SIG-M5 treated with dmso at 0.1 percent for 504 hours (cell line): ENCODE data around the gene RPS24.
"Not testable (repeated sequence)": the region's sequence is repeated elsewhere in the genome, so short reads cannot be mapped to it uniquely, and the experiment has no call there.

Source experiments
- DNase-seq: peaks from one replicate; lab custom pipeline; 2025; ENCODE audit not compliant: unreplicated experiment; lab: John Stamatoyannopoulos, UW

The RPS24 gene

DNA sequence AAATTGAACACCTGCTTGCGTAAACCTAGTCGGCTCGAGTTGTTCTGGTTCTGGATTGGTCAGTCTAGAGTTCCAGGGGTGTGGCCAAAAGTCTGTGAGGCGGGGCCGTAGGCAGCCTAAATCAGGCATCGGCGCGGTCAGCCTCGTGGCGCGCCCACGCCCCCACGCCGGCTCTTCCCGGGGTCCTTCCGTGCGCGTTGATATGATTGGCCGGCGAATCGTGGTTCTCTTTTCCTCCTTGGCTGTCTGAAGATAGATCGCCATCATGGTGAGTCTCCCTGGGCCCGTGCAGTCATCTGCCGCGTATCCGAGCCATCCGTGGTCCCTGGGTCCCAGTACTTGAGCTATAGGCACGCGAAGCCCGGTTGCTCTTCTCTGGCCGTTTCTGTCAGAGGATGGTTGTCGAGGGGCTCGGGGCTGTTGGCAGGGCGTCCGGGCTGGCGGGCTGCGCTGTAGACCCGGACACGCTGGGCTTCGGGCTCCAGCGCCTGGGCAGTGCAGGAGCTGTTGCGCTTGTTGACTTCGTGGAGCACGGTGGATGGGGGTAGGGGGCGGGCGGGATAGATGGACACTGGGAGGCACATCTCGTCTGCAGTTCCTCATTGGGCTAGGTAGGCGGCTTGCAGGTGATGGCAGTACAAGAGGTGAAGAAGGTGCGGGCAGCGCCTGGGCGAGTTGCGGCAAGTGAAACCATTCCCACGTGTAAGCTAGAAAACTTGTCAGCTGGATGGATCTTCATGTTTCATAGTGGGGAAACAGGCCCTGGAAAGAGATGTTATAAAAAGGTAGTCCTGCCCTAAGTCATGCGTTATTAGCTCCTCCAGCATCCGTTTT is at the start of gene RPS24:
Gene RPS24 (plus strand): TSS at position 227 of the 834 bp plus-strand sequence. CDS start 39 bp downstream, at position 266.
- DNase-seq = peak; percentile 97

DNA sequence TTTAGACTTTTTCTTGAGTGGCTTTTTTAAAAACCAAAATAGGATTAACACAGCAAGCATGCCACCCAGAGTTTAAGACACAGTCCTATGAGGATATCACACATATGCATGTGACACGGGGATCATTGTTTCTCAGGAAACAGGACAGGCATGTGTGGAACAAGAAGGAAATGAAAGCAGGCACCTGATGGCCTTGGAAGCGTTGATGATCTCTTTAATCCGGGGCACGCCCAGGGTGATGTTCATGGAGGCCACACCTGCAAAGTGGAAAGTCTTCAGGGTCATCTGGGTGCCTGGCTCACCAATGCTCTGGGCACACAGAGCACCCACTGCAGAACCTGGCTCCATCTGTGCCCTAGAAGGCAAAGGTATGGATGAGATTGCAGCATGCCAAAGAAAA is 48.7 kb upstream of the RPS24 start:
- DNase-seq = no peak

DNA sequence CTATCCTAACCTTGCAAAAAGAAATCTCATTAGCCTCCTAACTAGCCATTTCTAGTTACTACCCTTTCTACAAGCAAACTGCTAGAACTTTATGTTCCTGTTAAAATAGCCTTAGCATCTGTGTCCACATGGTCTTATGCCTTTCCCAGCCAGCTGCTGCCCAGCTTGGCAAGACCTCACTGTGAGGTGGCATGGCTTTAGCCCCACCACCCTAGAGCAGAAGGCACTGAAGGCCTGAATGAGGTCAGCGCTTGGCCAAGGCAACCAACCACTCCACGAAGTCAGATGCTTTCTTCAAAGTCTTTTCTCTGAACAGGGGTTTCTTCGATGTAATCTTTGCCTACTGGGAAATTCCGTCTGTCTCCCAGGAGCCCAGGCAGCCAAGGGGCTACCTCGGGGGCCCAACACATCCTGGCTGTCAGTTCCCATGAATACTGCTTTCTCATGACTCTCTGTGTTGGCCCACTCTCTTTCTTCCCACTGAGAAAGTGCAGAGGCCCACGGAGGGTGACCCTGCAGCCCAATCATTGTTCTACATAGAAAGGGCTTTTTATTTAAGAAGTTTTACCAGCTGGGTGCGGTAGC is 45.9 kb upstream of the RPS24 start:
- no peak for DNase-seq

DNA sequence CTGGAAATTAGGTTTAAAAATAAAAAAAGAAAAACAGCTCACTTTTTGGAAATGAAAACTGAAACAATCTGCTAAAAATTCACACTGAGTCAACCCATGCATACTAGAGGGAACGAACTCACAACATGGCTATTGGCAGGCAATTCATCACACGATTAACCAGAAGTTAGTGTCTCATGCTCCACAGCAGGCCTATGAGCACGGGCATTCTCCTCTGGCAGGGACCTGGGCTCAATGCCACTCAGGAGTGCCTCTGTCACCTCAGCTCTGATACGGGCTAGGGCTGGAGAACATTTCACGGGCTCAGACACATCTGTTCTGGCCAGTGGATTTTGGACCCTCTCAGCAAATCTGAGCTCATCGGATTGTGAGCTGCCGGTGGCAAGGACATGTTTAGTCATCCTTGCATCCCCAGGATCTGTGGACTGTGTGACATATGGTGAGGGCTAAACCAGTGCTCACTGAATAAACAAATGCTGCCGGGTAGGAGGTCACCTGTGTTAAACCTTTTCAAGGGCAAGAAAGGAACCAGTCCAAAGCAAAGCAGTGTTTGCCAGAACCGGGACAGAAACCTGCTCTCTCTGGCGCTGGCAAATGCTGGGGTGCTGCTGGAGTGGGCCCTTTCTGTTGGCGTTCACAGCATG is 44.5 kb upstream of the RPS24 start:
- DNase-seq = no peak

DNA sequence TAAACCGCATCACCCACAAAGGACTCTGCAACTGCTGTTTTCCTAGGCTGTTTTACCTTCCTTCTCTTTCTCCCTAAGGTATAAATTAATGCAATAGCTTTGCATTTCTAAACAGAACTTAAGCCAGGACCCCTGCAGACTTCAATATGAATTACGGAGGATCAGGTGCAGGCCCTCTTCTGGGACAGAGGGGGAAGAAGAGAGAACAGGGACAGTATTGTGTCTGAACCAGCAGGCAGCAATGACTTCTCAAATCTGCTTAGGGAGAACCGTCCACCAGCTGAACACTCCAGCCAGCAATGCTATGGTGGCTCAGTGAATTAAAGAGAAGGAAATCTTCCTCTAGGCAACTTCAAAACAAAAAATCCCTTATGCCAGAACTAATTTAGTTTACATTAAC is 40.0 kb upstream of the RPS24 start:
- no peak for DNase-seq

DNA sequence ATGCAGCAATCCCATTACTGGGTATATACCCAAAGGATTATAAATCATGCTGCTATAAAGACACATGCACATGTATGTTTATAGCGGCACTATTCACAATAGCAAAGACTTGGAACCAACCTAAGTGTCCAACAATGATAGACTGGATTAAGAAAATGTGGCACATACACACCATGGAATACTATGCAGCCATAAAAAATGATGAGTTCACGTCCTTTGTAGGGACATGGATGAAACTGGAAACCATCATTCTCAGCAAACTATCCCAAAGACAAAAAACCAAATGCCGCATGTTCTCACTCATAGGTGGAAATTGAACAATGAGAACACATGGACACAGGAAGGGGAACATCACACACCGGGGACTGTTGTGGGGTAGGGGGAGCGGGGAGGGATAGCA is 34.9 kb upstream of the RPS24 start:
- DNase-seq = not testable (repeated sequence)

DNA sequence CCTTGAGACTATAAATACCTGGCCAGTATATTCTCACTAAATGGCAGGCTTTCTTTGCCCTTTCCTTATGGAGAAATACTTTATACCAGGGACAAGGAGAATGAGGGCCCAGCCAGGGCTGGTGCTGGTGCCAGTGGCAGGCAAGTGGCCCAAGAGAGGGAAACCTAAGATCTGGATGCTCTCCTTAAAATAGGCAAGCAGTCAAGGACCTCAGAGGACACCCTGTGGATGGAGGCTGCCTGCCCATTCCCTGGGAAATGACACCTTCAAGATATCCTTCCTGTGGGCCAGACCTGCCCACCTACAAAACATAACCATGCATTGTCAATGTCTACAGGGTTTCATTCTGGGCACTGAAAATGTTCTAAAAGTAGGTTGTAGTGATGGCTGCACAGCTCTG is 33.5 kb upstream of the RPS24 start:
- no peak for DNase-seq

DNA sequence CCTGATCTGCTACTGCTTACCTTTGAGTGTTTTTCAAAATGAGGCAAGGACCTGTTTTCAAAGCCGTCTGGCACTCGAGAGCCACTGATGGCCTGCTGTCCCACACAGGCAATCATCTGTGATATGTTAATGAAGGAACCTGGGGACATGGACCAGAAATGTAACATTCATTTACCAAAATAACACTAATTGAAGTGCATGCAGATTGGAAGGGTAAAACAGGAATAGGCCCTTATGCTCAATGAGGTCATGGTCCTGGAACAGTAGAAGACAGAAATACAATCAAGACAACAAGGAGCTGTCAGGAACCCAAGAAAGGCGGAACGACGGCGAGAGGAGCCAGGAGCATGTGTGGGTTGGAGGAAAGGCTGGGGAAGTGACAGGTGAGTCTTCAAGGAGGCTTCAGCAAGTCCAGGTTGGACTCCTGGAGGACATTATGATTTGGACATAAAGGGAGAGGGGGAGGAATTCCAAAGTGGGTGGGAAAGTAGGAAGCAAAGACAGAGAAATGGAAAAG is 32.6 kb upstream of the RPS24 start:
- no peak for DNase-seq

DNA sequence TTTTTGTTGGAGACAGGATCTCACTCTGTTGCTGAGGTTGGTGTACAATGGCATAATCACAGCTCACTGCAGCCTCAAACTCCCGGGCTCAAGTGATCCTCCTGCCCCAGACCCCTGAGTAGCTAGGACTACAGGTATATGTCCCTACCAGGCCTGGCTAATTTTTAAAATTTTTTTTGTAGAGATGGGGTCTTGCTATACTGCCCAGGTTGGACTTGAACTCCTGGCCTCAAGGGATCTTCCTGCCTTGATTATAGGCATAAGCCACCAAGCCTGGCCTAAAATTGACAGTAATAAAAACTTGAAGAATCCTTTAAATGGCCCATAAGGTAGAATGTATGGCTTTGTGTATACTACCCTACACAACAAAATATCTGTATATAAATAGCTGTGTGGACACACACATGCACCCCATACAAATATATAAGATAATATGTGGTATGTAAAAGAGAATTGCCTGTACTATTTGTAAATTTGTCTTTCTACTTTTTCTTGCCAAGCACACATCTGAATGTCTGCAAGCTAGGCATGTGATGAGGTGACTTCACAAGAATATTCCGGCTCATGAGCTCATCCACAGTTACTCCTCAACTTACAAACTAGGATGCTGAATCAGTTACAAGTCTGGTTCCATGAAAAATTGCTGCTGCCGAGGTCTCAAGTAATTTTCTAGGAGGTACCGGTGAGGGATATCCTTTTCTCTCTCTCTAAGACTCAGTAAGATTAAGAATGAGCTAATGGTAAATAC is 30.9 kb upstream of the RPS24 start:
- no peak for DNase-seq

DNA sequence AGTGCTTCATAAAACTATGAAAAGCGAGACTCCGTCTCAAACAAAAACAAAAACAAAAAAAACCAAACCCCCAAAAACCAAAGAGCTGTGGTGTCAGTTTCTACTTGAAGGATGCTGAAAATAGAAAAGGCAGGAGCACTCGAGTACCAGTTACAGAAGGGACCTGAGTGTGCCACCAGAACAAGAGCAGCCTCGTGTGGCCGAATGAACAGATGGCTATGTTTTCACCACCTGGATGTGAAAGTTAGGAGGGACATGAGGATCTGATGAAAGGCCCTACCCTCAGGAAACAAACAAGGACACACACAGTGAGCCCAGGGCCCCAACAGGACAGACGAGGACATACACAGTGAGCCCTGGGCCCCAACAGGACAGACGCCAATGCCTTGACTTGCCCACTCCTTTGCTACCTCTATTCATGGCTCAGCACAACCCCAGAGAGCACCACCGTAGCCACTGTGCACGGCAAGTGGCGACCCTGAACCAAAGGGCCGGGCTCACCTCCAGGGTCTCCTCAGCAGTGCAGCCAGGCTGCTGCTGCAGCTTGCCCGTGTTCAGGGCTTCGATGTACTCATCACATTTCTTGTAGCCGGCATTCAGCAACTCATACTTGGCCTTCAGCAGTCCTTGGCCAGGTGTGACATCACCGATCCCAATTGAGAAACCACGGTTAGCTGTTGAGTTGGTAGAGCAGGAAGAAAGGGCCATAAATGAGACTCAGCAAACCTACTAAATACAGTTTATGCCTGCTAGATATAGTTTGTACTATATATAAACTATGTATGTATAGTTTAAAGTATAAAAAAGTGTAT is 29.2 kb upstream of the RPS24 start:
- no peak for DNase-seq

DNA sequence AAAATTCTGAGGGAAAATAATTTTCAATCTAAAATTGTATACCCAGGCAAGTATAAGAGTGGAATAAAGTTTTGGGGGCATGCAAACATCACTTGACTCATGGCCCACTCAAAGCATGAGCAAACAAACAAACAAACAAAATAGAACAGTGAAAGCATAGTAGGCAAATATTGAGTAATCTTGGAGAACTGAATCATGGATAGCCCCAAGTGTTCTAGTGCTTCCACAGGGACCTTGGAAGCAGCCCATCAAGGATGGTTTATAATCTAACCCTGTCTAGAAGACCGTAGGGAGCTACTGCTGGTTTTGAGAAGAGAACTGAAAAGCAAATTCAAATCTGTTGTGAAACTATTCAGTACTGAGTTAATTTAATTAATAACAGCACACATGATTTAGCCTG is 26.5 kb upstream of the RPS24 start:
- no peak for DNase-seq

DNA sequence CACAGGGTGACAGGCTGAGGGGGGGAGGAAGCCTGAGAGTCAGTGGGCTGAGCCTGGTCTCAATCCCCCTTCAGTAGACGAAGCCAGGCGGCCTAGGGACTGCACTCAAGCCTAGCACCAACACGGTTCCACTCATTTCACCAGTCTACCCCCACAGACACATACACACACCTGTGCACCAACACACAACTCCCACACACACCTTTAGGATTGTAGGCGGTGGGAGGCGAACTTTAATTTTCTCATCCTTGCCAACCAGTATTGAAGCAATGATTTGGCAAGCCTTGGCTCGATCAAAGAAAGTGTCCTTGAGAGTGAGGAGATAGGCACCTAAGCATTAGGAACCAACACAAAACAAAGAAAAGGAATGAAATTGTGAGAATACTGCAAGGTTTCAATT is 24.0 kb upstream of the RPS24 start:
- no peak for DNase-seq

DNA sequence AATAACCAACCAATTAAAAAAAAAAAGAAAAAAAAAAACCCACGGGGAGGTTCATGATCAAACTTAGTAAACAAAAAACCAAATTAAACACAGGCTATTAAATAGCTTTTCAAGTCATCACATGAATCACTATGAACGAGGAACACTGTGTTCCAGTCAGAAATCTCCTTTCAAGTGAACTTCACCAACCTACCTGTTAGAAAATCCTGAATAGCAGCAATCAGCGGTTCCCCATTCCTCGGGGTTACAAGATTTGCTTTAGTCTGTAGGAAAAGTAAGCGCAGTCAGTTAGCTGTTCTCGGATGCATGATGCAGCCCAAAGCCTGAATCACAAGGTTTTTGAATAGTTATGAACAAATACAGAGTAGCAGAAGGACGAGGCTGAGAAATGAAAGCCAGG is 23.4 kb upstream of the RPS24 start:
- DNase-seq = no peak

DNA sequence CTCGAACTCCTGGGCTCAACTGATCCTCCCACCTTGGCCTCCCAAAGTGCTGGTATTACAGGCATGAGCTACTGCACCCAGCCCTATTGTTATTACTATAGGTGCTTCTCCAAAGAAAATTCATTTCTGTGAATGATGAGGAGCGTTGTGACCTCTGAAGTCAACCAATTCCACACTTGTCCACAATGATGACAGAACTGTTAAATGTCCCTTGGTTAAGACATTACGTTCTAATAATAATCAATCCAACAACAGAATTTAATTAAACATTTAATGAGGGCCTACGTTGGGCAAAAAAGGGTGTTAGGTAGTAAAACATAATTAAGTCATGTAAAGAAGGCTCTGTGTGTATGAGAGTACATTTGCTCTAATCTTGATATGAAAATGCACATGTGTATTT is 22.6 kb upstream of the RPS24 start:
- DNase-seq = no peak

DNA sequence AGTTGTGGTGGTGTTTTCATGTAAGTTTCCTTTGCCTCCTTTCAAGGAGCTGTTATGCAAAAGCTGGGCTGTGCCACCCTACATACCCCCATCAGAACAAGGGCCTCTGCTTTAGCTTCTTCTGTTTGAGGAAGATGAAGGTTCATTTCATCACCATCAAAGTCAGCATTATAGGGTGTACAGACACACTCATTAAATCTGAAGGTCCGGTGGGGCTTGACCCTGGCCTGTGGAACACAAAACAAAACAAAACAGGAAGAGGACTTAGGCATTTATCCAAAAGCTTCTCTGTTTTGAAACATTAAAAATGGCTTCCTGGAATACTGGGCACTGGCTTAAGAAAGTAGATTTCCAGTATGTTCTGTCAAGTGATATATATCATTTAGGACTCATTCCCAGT is 20.1 kb upstream of the RPS24 start:
- no peak for DNase-seq

DNA sequence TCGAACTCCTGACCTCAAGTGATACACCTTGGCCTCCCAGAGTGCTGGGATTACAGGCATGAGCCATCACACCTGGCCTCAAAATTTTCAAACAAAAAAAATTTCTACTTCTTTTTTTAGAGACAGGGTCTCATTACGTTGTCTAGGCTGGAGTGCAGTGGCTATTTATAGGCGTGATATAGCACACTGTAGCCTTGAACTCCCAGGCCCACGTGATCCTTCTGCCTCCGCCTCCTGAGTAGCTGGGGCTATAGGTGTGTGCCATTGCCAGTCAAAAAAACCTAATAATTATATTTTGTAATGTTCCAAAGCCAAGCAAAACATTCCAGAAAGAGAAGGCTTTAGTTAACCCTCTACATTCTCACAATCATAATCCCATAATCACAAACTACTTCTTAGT is 18.1 kb upstream of the RPS24 start:
- DNase-seq = no peak

DNA sequence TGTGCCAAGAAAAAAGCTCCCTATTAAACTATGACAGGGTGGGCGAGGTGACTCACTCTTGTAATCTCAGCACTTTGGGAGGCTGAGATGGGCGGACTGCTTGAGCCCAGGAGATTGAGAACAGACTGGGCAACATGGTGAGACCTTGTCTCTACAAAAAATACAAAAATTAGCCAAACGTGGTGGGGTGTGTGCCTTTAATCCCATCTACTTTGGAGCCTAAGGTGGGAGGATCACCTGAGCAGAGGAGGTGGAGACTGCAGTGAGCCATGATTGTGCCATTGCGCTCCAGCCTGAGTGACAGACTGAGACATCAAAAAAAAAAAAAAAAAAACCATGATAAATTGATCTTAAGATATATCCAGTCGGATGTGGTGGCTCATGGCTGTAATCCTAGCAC is 15.8 kb upstream of the RPS24 start:
- no peak for DNase-seq

DNA sequence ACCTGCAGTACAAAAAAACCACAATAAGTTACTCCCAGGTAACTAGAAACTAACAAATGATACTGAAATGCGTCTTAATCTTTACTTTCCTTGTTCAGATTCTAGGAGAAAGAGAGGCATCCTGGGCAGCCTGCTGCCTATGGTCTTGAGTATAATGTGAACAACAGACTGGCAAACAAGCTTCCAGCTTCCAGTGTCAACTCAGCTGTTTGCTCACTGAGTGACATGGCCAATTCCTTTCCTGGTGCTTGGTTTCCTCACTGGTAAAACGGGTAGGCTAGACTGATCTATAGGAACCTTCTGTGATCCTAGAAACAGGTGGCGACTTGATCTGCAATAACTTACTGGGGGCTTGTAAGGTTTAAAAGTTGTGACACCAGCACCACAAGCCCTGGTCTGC is 14.4 kb upstream of the RPS24 start:
- no peak for DNase-seq

DNA sequence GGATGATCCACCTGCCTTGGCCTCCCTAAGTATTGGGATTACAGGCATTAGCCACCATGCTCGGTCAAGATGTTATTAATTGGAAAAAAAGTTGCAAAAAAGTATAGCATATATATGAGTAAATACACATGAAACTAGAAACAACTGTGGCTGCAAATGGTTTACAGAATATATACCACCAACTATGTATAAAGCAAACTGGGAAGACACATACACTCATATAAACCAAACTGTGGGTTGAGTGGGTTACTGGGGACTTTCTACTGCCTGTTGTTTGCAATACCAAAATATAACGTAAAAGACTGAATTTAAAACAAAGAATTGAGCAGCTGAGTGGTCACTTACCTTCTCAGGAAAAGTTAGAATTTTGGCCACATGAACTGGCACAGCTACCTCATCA is 12.5 kb upstream of the RPS24 start:
- DNase-seq = no peak

DNA sequence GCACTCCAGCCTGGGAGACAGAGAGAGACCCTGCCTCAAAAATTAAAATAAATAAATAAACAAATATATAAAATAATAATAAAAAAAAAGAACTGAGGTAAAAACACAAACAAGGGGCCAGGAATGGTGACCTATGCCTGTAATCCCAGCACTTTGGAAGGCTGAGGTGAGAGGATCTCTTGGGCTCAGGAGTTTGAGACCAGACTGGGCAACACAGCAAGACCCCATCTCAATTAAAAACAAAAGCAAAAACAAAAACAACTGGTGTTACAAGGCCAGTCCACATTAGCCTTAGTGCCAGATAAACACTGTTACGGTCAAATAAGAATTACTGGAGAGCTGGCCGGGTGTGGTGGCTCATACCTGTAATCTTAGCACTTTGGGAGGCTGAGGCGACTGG is 9.9 kb upstream of the RPS24 start:
- DNase-seq = no peak
